Measurements from ENCODE around the gene HYAL3. TPM values are rescaled to one million over a fixed set of nuclear protein-coding genes. Genes with fewer than 3 reads are reported as not detected.

Gene HYAL3
- total and polyA plus RNA-seq, 2 donors (not counting 1 experiment from before 2014, with no cell fraction given), result 3.7 to 4.2 TPM

GRCh38 chr3:50347187-50347813 lies 48.1 kb upstream of the HYAL3 start:
- H3K27ac Mint-ChIP-seq, result peak overlapping the region; percentile 65
- H3K27me3 ChIP-seq (replicated peaks in 1 of 4; ENCODE audit: control extremely low read depth in 1 of 4, control insufficient read depth in 3 of 4, insufficient read depth in 4 of 4, low read length in 3 of 4), result no peaks in the 10 kb centered on the region
- peaks cover 32% of the 10 kb centered on the region for H4K20me1 ChIP-seq (ENCODE audit: control insufficient read depth, insufficient read depth, low read length, poor library complexity, severe bottlenecking)
- peaks cover 32 to 50% of the 10 kb centered on the region in 2 donors for H3K4me1 ChIP-seq (ENCODE audit: control insufficient read depth in 2 of 2, insufficient read depth in 2 of 2, low read length in 2 of 2)
- DNase-seq (peak; percentile 87), ATAC-seq (ENCODE audit: low read depth) (peak; percentile 18)
- no peak overlapping the region for H3K9ac ChIP-seq (ENCODE audit: low read length)
- H3K9me3 ChIP-seq (ENCODE audit: control extremely low read depth in 1 of 3, control insufficient read depth in 2 of 3, insufficient read depth in 1 of 3, low read length in 2 of 3), result no peaks in the 10 kb centered on the region
- H3K9me3 Mint-ChIP-seq (ENCODE audit: insufficient read depth), result no peaks in the 10 kb centered on the region
- ChIA-PET POLR2A (interaction anchor here (0.5 to 1.2 kb wide), 4 partner anchors 8 to 72 kb away, joined by 3 to 6 read pairs (median 4); no protein-coding TSS in a partner anchor), CTCF (interaction anchor here (0.6 to 5.3 kb wide), 22 partner anchors 10 to 928 kb away, joined by 3 to 104 read pairs (median 3); partner anchors contain the start of genes CISH, HEMK1, HYAL3 and IFRD2)
- H3K4me1 Mint-ChIP-seq, result peaks cover 54% of the 10 kb centered on the region
- H3K36me3 ChIP-seq (replicated peaks in 1 of 2; ENCODE audit: control extremely low read depth in 1 of 2, control insufficient read depth in 1 of 2, extremely low read depth in 1 of 2, insufficient read depth in 2 of 2, low read length in 1 of 2), result peaks cover 0 to 22% of the 10 kb centered on the region in 2 experiments
- intact Hi-C loops (cut with micrococcal nuclease), result loop anchor here (1.0 to 5.0 kb wide), 2 partner anchors 203 to 265 kb away; partner anchors contain the start of gene CISH
- 98% methylated on average over 4 of the region's 14 CpGs for WGBS (ENCODE audit: insufficient coverage)
- no peak overlapping the region for H2AFZ ChIP-seq (ENCODE audit: insufficient read depth, low read depth, low read length, poor library complexity, severe bottlenecking)
- H3K27me3 Mint-ChIP-seq, result no peaks in the 10 kb centered on the region
- TF ChIP-seq CTCF (IDR thresholded peaks at IDR 0.05) (peak; percentile 72), EZH2 (IDR thresholded peaks at IDR 0.05; ENCODE audit: borderline replicate concordance, insufficient read depth, low read depth, low read length, poor library complexity, severe bottlenecking) (no peak)
- H3K4me2 ChIP-seq (replicated peaks; ENCODE audit: low read depth, low read length, poor library complexity, severe bottlenecking), result no peak overlapping the region
- no peak overlapping the region for H3K4me3 ChIP-seq (ENCODE audit: control extremely low read depth in 1 of 5, extremely low read depth in 1 of 5, insufficient read depth in 1 of 5, low read depth in 2 of 5, low read length in 4 of 5)
- peaks cover 50% of the 10 kb centered on the region for H3K79me2 ChIP-seq (ENCODE audit: control insufficient read depth, insufficient read depth, low read length)
- peak overlapping the region in 1 of 2 donors; percentile 51 for H3K27ac ChIP-seq (ENCODE audit: low read length in 2 of 2)
- H3K4me3 Mint-ChIP-seq, result no peak overlapping the region

Data from B cell (primary cell).